DMS114 treated with DMSO at 0.1 percent for 48 hours (cell line): Measurements from ENCODE around the gene MMD2.

ENCODE experiments used
- DNase-seq: peaks from one replicate; lab custom pipeline; 2025; ENCODE audit not compliant: unreplicated experiment; lab: John Stamatoyannopoulos, UW

Gene MMD2

GRCh38 chr7:4959306-4959705 is 319 bp upstream of the MMD2 start:
- DNase-seq: no peak

GRCh38 chr7:4957847-4958476 is 1.0 kb downstream of the MMD2 start:
- DNase-seq: no peak

- DNase-seq: no peak
These were observed 6.9 kb downstream of the MMD2 start for GRCh38 chr7:4951903-4952636.

- no peak for DNase-seq
These were observed 7.7 kb downstream of the MMD2 start for GRCh38 chr7:4951304-4951703.

GRCh38 chr7:4948402-4948801 is 10.6 kb downstream of the MMD2 start:
- DNase-seq: no peak

- no peak for DNase-seq
These were observed 13.0 kb downstream of the MMD2 start for GRCh38 chr7:4945949-4946348.

- DNase-seq: no peak
These were observed 14.0 kb downstream of the MMD2 start for GRCh38 chr7:4944939-4945338.

GRCh38 chr7:4943297-4943696 is 15.7 kb downstream of the MMD2 start:
- DNase-seq: no peak

GRCh38 chr7:4939971-4940728 is 18.8 kb downstream of the MMD2 start:
- no peak for DNase-seq

- DNase-seq: no peak
These were observed 21.6 kb downstream of the MMD2 start for GRCh38 chr7:4937411-4937810.

- no peak for DNase-seq
These were observed 24.5 kb downstream of the MMD2 start for GRCh38 chr7:4934419-4935025.

- DNase-seq: no peak
These were observed 27.0 kb downstream of the MMD2 start for GRCh38 chr7:4931943-4932342.

GRCh38 chr7:4929005-4929404 is 30.0 kb downstream of the MMD2 start:
- no peak for DNase-seq

- no peak for DNase-seq
These were observed 30.5 kb downstream of the MMD2 start for GRCh38 chr7:4928445-4928844.

GRCh38 chr7:4919969-4920766 is 38.8 kb downstream of the MMD2 start:
- no peak for DNase-seq

- DNase-seq: no peak
These were observed 42.9 kb downstream of the MMD2 start for GRCh38 chr7:4916113-4916512.

GRCh38 chr7:4911111-4911828 is 47.7 kb downstream of the MMD2 start:
- DNase-seq: no peak

- no peak for DNase-seq
These were observed 52.3 kb downstream of the MMD2 start for GRCh38 chr7:4906682-4907081.

GRCh38 chr7:4905171-4905570 is 53.8 kb downstream of the MMD2 start:
- no peak for DNase-seq

- DNase-seq: no peak
These were observed 54.6 kb downstream of the MMD2 start for GRCh38 chr7:4904346-4904745.
